G401.6 (cell line): ENCODE data around the gene ZNF276.
"Not testable (repeated sequence)": the region's sequence is repeated elsewhere in the genome, so short reads cannot be mapped to it uniquely, and the experiment has no call there.

Experiments
- FAIRE-seq: peaks from 2 replicates; lab custom pipeline; 2012; peaks lifted over from hg19 to GRCh38; lab: Jason Lieb, UNC

Gene ZNF276

GRCh38 chr16:89738538-89739317 lies 17.4 kb downstream of the ZNF276 start:
- no peak for FAIRE-seq

GRCh38 chr16:89739383-89739782 lies 18.0 kb downstream of the ZNF276 start:
- no peak for FAIRE-seq

DNA sequence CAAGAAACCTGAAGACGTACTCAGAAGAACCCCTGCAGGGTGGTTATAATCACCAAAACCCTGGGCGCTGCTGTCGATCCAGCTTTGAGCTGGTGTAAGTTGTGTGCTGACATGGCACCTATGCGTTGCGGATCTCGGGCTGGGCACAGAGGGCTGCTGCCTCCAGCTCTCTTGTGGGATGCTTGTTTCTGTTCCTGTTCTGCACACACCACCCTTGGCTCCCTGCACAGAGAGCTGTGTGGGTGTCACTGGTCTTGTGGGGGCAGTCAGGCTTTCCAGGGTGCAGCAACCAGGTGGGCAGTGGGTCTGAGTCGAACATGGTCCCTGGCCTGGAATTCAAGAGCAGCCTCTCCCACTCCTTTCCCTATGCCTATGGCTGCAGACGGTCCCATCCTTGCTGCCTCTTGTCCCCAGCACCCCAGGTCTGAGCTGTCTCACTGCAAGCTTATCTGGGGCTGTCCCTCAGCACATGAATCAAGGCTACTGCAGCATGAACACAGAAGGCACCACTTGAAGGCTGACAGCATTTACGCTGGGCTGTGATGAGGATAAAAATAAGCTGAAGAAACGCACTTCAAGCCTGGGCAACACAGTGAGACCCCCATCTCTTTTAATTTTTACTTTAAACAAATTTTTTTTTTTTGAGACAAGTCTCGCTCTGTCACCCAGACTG lies 20.1 kb downstream of the ZNF276 start:
- FAIRE-seq: no peak

GRCh38 chr16:89742948-89743347 lies 21.6 kb downstream of the ZNF276 start:
- no peak for FAIRE-seq

DNA sequence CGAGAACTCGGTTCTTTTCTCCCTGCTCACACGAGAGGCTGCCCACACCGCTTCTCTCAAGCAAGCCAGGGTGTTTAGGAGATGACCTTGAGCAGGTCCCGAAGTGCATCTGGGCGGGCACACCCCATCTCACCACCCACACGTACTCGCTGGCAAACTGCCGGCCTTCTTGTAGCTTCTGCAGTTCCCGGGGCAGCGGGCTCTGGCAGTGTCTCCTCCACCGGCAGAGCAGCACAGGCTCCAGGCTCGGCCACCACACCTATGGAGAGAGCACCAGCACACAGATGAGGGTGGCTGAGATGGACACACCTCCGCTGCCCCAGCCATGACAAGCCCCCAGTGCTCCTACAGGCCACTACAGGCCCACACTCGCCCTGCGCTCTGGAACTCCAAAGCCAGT lies 23.5 kb downstream of the ZNF276 start:
- no peak for FAIRE-seq

- no peak for FAIRE-seq
These were observed 24.7 kb downstream of the ZNF276 start for GRCh38 chr16:89746043-89746442.

GRCh38 chr16:89748076-89748475 lies 26.7 kb downstream of the ZNF276 start:
- FAIRE-seq: no peak

GRCh38 chr16:89748921-89749320 lies 27.6 kb downstream of the ZNF276 start:
- no peak for FAIRE-seq

GRCh38 chr16:89749637-89750036 lies 28.3 kb downstream of the ZNF276 start:
- FAIRE-seq: no peak

DNA sequence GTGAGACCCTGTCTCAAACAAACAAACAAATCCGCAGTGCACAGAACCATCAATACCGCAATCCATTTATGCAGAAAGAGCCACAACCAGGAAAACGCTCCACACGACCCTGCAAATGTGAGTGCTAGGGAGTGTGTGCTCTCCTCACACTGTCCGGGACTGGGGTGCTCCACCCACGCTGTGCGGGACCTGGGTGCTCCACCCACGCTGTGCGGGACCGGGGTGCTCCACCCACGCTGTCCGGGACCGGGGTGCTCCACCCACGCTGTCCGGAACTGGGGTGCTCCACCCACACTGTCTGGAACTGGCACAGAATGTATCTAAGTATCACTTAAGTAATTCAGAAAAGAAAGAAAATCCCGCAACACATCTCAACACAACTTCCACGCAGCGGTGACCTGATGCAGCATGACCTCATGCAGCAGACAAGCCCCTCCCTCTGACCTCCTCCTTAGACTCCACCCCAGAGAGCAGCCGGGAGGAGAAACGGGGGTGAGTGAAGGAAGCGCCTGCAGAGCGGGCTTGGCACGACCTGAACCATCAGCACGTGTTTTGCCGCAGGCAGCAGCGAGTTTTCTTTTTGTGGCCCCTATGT lies 38.5 kb downstream of the ZNF276 start:
- no peak for FAIRE-seq

DNA sequence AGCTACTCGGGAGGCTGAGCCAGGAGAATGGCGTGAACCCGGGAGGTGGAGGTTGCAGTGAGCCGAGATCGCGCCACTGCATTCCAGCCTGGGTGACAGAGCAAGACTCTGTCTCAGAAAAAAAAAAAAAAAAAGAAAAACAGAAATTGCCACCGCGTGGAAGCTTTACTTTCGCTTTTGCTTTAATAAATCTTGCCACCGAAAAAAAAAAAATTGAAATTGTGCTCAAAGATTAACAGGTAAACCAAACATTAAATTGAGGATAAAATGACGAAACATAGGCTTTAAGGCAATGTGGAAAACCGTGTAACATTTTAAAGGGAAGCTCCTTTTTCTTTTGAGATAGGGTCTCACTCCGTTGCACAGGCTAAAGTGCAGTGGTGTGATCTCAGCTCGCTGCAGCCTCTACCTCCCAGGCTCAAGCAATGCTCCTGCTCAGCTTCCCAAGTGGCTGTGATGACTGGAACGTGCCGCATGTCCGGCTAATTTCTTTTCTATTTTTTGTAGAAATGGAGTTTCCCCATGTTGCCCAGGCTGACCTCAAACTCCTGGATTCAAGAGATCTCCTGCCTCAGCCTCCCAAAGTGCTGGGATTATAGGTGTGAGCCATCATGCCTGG lies 40.1 kb downstream of the ZNF276 start:
- no peak for FAIRE-seq

DNA sequence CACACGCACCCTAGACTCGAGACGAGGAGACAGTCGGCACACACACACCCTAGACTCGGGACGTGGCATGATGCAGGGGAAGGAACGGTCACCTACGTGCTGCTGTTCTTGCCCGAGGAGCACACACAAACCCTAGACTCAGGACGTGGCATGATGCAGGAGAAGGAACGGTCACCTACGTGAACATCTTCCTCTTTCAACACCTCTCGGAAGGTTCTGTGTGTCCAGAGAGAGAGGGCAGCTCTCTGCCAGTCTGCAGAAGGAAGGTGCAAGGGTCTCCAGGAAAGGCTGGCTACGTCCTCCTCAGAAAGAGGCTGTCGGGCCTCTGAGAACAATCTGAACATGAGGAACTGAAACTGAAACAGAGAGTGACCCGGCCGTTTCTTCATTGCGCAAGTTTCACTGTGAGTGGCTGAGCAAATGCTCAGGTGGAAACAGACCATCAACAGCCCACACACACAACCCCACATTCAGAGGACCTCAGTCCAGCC lies 43.4 kb downstream of the ZNF276 start:
- no peak for FAIRE-seq

GRCh38 chr16:89765292-89765830 lies 44.0 kb downstream of the ZNF276 start:
- no peak for FAIRE-seq

DNA sequence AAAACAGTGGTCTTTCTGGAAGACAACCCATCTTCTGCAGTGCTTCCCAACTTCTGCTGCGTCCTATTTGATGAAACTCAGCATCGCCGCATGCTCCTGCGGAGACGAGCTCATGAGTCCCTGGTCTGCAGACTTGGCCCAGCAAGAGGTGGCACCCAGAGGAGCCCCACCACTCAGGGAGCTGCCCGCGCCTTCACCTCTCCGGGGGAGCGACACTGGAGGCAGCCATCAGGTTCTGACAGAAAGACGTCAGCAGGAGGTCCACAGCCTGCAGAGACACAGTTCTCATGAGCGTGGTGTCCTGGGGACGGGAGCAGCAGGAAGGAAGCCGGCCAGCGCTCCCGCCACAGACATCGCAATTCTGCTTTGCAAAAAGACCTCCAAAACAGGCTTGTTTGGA lies 49.0 kb downstream of the ZNF276 start:
- FAIRE-seq: no peak

GRCh38 chr16:89775223-89775622 lies 53.9 kb downstream of the ZNF276 start:
- no peak for FAIRE-seq

- not testable (repeated sequence) for FAIRE-seq
These were observed 56.9 kb downstream of the ZNF276 start for GRCh38 chr16:89778211-89778610.

DNA sequence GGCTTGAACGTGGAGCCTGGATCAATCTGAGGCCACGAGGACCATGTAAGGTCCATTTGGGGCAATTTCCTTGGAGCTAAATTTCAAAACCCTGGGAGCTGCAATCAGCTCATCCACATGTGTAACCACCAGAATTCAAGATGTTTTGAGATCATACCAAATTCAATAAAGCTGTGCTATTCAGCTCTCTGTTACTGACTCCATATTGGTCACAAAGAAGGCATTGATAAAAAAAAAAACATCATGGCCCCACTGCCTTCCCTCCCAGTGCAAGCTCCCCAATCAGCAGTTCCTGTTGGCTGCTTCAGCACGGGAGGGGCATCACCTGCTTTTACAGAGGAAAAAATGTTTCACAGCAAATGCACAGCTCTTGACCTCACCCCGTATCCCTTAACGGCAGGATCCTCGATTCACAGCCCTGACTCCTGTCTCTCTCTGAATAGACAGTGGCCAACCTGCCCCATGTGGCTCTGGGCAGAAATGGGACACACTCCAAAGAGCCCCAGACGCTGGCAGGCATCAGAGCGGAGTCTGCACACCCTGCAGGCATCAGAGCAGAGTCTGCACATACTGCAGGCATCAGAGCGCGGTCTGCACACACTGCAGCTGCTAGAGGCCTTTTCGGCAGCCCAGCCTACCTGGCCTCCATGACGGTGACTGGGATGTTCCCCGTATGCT lies 58.0 kb downstream of the ZNF276 start:
- no peak for FAIRE-seq

DNA sequence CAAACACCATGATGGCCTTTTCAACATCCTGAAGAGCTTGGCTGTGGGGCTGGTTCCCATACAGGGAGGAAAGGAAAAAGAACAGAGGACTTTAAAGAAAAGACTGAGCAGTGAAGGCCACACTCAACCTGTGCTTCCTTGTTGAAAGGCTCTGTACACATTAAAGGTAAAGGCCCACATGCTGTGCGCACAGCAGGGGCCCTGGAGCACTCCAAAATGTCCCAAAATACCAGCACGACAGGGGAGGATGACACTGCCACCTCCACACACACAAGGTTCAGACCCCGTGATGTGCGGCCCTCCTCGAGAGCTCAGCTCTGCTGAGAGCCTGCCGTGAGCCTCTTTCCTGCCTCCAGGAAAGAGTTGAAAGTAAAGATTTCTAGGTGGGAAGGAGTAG lies 58.6 kb downstream of the ZNF276 start:
- no peak for FAIRE-seq

DNA sequence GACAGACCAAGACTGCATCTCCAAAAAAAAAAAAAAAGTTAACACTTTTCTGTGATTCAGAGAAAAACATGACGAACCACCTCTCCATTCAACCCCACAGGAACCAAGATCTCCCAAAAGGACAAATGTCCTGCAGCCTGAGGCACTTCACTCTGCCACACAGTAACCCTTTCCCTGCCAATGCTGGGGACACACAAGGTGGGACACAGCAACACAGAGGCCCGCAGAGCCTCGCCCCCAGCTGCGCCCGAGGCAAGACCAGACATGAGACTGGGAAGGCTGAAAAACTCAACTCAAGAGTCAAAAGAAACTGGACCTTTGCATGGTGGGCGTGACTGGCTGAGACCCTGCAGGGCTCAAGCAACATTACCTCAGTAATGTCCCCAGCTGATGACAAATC lies 61.2 kb downstream of the ZNF276 start:
- no peak for FAIRE-seq

DNA sequence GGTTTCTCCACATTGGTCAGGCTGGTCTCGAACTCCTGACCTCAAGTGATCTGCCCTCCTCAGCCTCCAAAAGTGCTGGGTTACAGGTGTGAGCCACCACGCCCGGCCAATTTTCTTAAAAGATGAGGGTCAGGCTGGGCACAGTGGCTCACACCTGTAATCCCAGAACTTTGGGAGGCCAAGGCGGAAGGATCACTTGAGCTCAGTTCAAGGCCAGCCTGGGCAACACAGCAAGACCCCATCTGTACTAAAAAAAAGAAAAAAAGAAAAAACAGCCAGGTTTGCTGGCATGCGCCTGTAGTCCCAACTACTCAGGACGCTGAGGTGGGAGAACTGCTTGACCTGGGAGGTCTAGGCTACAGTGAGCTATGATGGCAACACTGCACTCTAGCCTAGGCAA lies 62.6 kb downstream of the ZNF276 start:
- FAIRE-seq: not testable (repeated sequence)

DNA sequence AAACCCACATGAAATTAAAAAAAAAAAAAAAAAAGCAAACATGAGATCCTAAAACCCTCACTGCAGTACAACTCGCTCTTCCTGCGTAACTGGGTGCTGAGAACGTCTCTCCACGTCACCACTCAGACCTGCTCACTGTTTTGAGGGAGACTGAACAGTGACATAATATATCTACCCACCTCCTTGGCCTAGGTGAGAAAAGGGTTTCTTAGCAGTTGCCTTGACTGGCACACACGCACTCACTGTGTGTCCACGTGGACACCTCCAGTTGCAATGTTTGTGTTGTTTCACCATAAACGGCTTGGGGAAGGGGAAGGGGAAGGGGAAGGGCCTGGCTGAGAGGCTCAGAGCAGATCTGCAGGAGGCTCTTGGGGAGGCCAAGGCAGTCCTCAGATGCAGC lies 63.1 kb downstream of the ZNF276 start:
- no peak for FAIRE-seq

DNA sequence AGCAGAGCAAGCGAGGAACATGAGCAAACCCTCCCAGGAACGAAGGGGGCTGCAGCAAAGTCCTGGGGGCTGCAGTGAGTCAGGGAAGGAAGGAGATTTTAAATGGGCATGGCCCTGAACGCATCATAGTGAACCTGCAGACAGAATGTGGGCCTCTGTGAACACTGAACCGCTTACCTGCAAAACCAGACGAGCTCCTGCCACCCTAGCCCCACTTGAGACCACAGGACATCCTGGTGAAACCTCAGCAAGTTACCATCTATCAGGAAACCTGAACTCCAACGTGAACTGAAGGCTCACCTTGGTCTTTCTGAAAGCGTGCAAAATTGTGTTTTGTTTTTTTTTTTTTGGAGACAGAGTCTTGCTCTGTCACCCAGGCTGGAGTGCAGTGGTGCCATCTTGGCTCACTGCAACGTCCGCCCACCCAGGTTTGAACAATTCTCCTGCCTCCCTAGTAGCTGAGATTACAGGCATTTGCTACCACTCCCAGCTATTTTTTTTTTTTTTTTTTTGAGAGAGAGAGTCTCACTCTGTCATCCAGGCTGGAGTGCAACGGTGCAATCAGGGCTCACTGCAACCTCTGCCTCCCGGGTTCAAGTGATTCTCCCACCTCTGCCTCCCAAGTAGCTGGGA lies 64.3 kb downstream of the ZNF276 start:
- FAIRE-seq: no peak
